T-helper 1 cell treated with Interleukin-12 subunit alpha and Interleukin-12 subunit beta and Interleukin-4 antibody, amounts not matched to agents 30 ng/mL and 1 ng/mL, for 36 hours (primary cell): ENCODE measurements around the gene SYCP2L. TPM values are rescaled to one million over a fixed set of nuclear protein-coding genes. Genes with fewer than 3 reads are reported as not detected.
"Not testable (repeated sequence)": the region's sequence is repeated elsewhere in the genome, so short reads cannot be mapped to it uniquely, and the experiment has no call there.

Experiments
- intact Hi-C: fragments of 100-400 bp; cut with micrococcal nuclease; formaldehyde crosslinking; loops from one replicate; pipeline ENCODE4 v1.15.1; 2024
- total RNA-seq: library from RNA; stranded (reverse); gene quantifications from 2 replicates; pipeline ENCODE4 v1.2.3, GENCODE V29; 2022

SYCP2L gene
- total RNA-seq, 1 donor from 2014 or later = not detected

DNA sequence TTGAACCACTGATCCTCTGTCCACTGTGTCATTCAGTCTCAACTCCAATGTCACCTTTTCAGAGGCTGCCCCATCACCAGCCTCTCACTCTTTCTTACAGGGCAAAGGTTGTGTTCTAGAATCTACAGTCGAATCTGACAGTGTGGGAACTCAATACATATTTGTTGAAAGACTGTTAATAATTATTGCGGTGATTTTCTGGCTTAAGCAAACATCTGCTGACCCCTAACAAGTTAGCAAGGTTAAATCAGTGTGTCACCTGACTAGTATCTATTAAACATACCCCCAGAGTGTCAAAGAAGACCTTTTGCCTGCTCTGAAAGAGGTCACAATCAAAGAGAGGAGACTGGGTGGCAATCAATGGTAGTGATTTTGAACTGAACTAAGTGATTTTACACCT, 115.3 kb downstream of the SYCP2L start:
- intact Hi-C loops = no loop called here

GRCh38 chr6:11003297-11003696, 116.4 kb downstream of the SYCP2L start:
- intact Hi-C loops = not testable (repeated sequence)

- intact Hi-C loops = no loop called here
These were observed 119.2 kb downstream of the SYCP2L start for GRCh38 chr6:11006061-11006460.

DNA sequence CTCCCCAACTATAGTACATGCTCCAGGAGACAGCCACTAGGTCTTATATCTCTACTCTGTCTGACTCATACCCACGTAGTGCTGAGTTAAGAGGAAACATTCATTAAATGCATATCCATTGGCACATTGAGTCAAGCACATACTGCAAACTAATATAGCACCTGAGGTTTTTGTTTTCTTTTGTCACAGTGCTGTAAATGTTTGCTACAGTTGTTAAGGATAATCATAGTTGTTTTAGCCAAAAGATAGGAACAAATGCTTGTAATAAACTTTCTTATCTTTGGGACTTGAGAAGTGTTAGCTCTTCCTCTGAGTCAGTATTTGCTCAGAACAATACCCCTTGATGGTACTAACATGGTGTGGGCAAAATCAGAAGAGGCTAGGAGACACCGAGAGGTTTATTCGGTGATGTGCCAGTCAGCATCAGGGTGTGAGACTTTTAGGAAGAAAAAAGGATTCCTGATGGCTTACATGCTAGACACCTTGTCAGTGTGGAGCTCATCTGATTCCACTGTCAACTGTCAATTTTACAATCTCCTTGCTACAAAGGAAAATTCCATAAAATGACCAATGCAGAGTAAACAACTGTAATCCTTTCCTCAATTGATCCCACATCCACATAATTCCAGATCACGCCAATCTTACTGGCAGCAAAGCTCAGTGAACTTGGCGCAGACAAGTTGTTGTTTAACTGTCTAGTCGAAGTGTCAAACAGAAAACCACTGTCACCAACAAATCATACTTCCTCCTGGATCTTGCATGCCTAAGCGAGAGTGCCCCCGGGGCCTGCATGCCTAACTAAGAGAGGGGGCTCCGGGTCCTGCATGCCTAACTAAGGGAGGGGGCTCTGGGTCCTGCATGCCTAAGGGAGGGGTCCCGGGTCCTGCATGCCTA, 121.1 kb downstream of the SYCP2L start:
- intact Hi-C loops = no loop called here

GRCh38 chr6:11008821-11009220, 122.0 kb downstream of the SYCP2L start:
- intact Hi-C loops = no loop called here

- intact Hi-C loops = no loop called here
These were observed 122.5 kb downstream of the SYCP2L start for GRCh38 chr6:11009353-11009752.

DNA sequence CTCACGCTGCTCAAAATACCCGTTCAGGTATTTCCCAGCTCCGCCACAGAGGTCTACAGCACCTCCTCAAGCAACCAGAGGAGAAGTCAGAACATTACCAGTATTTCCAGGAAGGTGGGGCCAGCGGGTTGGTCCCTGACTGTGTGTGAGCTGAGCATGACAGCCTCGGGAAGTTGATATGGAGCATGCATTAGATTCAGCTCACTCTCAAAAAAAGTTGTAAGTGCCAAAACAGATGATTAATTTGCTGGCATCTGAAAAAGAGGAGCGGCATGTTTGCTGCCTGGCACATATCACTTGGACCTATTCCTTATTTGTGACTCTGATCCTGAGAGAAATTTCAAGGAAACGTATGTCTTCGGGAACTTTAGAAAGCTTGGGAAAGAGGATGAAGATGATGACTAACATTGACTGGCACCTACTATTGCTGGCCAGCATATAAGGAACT, 125.0 kb downstream of the SYCP2L start:
- intact Hi-C loops = no loop called here

DNA sequence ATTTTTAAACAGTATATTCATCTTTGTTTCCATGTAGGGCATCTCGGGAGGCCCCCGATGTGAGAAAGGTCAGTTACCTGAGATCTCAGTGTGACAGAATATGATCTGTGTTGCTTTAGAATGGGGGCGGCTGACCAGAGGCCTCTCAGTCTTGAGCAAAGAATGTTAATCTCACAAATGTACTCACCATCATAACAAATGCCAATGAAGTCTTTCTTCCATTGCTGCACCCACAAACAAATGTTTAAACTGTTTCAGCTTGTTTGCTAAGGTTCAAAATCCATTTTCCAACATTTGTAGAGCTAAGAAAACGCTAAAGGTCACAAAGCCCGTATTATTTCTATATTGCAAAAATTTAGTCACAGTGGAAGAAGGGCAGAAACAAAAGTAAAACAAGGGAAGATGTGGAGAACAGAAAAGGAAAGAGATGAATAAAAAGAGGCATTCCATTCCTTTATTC, 125.5 kb downstream of the SYCP2L start:
- intact Hi-C loops = no loop called here

- intact Hi-C loops = no loop called here
These were observed 126.3 kb downstream of the SYCP2L start for GRCh38 chr6:11012976-11013720.

DNA sequence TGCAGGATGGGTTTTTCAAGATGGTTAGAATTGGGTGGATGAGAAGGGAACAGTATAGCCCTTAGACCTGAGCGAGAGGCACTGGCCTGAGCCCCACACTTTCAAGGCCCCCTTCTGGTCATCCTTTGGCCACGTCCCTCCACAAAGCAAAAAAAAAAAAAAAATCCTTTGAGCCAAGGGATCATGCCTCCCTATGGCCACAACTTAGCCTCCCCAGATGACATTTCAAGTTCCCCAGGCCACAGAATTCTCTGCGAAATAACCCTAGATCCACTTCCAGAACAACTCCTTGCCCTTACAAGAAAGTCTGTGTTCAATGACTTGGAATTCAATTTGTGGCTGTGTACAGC, 126.8 kb downstream of the SYCP2L start:
- intact Hi-C loops = no loop called here

GRCh38 chr6:11015102-11015501, 128.2 kb downstream of the SYCP2L start:
- intact Hi-C loops = no loop called here

GRCh38 chr6:11016452-11016851, 129.6 kb downstream of the SYCP2L start:
- intact Hi-C loops = no loop called here

DNA sequence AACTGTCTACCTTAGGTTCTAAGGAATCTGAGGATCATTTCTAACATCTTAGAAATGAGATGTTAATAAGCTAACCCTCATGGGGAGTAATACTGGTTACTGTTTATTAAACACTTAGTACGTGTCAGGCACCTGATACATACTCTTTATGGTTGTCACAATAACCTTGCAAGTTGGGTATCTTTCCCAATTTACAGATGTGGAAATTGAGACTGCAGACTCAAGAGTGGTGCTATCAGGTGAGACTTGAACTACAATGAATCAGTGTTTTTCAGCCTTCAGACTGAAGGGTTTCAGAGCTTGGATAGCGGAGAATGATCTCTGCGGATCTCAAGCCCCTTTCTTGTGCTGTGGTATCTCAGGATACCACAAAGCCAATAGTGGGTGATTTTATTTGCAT, 130.2 kb downstream of the SYCP2L start:
- intact Hi-C loops = no loop called here

DNA sequence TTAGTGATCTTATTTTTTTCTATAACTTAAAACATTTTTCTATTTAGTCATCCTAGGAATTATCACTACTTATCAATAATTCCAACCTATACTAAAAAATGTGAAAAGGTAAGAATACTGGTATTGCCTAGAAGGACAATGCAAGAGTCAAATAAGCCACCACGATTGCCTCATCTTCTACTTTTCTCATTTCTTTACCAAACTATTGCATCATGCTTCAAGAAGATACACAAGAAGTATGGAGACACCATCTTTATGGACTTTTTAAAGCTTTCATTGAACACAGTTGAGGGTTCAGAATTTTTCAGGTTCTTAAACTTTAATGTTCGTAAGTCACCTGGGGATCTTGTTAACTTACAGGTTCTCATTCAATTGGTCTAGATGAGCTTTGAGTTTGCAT, 131.4 kb downstream of the SYCP2L start:
- intact Hi-C loops = no loop called here

GRCh38 chr6:11021003-11021402, 134.2 kb downstream of the SYCP2L start:
- intact Hi-C loops = no loop called here

DNA sequence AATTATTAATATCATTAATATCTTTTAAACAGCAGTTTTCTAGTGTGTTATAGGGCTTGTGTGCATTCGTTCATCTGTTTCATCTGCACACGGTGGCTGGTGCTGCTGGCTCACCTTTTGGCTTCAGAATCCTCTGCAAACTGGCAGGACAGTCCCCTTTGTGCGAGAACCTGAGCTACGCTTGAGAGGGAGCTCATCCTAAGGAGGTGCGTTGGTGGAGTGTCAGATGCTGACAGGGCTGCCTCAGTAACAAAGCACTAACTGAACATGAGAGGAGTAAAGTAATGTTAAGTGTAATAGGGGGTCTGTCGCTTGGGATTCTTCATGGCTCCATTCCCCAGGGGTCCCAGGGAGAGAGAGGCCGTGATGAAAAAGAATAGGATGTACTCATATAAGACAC, 134.9 kb downstream of the SYCP2L start:
- intact Hi-C loops = no loop called here

DNA sequence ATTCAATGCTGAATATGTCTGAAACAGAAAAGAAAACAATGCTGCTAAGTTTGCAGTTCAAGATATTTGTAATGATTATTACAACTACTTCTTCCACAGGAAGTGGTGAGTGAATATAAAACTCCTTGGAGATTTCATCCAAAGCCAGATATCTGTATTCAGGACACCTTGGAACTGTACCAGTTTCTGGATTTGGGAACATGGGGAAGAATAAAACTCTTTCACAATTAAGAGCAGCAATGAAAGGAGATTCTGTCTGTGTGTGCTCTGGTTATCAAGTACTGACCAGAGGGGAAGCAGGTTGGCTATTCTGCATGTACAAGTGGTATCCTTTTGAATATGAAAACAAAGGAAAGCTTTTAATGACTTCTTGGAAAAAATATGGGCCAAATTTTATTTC, 136.2 kb downstream of the SYCP2L start:
- intact Hi-C loops = no loop called here

Other genes starting within 250 kb of the SYCP2L start
- gene C6orf52, start 192.4 kb upstream of the SYCP2L start, total RNA-seq = 1.5 and 2.0 TPM in 2 replicates
- 16.7 and 18.1 TPM in 2 replicates for gene PAK1IP1, start 192.1 kb upstream of the SYCP2L start, total RNA-seq
- gene TMEM14C, start 164.0 kb upstream of the SYCP2L start, total RNA-seq = 55.5 and 56.4 TPM in 2 replicates
- 86.1 and 89.4 TPM in 2 replicates for gene TMEM14B, start 139.2 kb upstream of the SYCP2L start, total RNA-seq
- 0.17 TPM in 2 replicates for gene MAK, start 48.5 kb upstream of the SYCP2L start, total RNA-seq
- not detected in 2 replicates for gene GCM2, start 5.0 kb upstream of the SYCP2L start, total RNA-seq
- not detected in 2 replicates for gene ELOVL2, start 157.3 kb downstream of the SYCP2L start, total RNA-seq
- gene SMIM13, start 206.8 kb downstream of the SYCP2L start, total RNA-seq = 11.5 and 11.8 TPM in 2 replicates
- gene ERVFRD-1, start 224.7 kb downstream of the SYCP2L start, total RNA-seq = not detected in 2 replicates